Natural killer cell (primary cell): ENCODE results near the gene ST13. TPM values are rescaled to one million over a fixed set of nuclear protein-coding genes. Genes with fewer than 3 reads are reported as not detected.

ENCODE experiments used
- ATAC-seq, 3 donors: fragments of 150-1000 bp in 2 of 3; fragments of 200-7000 bp in 1 of 3; cut with Tn5 transposase; 1 replicate in 1 of 3; 2 replicates in 2 of 3; pipeline ENCODE4 v1.10.0; 2021; ENCODE audit warnings: mild to moderate bottlenecking in 2 of 3, moderate library complexity in 2 of 3
- DNase-seq, 2 donors: peaks; one replicate each; pipeline versions ENCODE4 v3.0.0 to v3.0.0-alpha.2; 2013 to 2021; ENCODE audit warnings: mixed read lengths in 1 of 2
- H3K27ac ChIP-seq: one replicate; pipeline ENCODE4 v1.5.1; 2013; ENCODE audit warnings: mild to moderate bottlenecking, low read length
- H3K27me3 ChIP-seq: one replicate; pipeline ENCODE4 v1.6.1; 2013; ENCODE audit warnings: low read length; ENCODE audit not compliant: control insufficient read depth, insufficient read depth
- H3K36me3 ChIP-seq: one replicate; pipeline ENCODE4 v1.6.1; 2013; ENCODE audit warnings: low read length; ENCODE audit not compliant: control insufficient read depth, insufficient read depth
- H3K4me1 ChIP-seq: one replicate; pipeline ENCODE4 v1.6.1; 2013; ENCODE audit warnings: low read length; ENCODE audit not compliant: control insufficient read depth, insufficient read depth
- H3K4me3 ChIP-seq: one replicate; pipeline ENCODE4 v1.5.1; 2013; ENCODE audit warnings: low read length
- H3K9me3 ChIP-seq: one replicate; pipeline ENCODE4 v1.6.1; 2013; ENCODE audit warnings: low read length; ENCODE audit not compliant: control insufficient read depth, insufficient read depth
- H3K27ac Mint-ChIP-seq, 2 donors: one replicate each; pipeline ENCODE4 v1.8.0; 2022; ENCODE audit warnings: mild to moderate bottlenecking in 2 of 2, mixed read lengths in 2 of 2, moderate library complexity in 1 of 2
- H3K27me3 Mint-ChIP-seq, 2 donors: one replicate each; pipeline ENCODE4 v1.8.0; 2022; ENCODE audit warnings: low read depth in 2 of 2, mixed read lengths in 2 of 2
- H3K36me3 Mint-ChIP-seq: one replicate; pipeline ENCODE4 v1.8.0; 2022; ENCODE audit warnings: mixed read lengths
- H3K4me1 Mint-ChIP-seq, 2 donors: one replicate each; pipeline ENCODE4 v1.8.0; 2022; ENCODE audit warnings: mixed read lengths in 2 of 2
- H3K4me3 Mint-ChIP-seq: one replicate; pipeline ENCODE4 v1.8.0; 2022; ENCODE audit warnings: mild to moderate bottlenecking, moderate library complexity, mixed read lengths
- H3K9me3 Mint-ChIP-seq, 2 donors: one replicate each; pipeline ENCODE4 v1.8.0; 2022; ENCODE audit warnings: mixed read lengths in 2 of 2
- WGBS: methylation state at CpG from one replicate; pipeline ENCODE4 v1.1.7; 2013; ENCODE audit warnings: missing lambda C conversion rate; ENCODE audit not compliant: insufficient coverage; 5-methylcytosine and 5-hydroxymethylcytosine counted together
- intact Hi-C: fragments of 100-400 bp; cut with micrococcal nuclease; formaldehyde crosslinking; loops from one replicate; pipeline ENCODE4 v1.14.2; 2022
- total RNA-seq, 4 donors: library from RNA; stranded (reverse); fragments of 120-200 nt in 1 of 4; gene quantifications; one replicate each; pipeline versions ENCODE4 v1.2.3 to v1.2.4, GENCODE V29; 2013 to 2022
- TF ChIP-seq, protein P1 (sequence below): fragments of 200-600 bp; IDR thresholded peaks from one replicate; pipeline ENCODE4 v1.8.0; 2022; ENCODE audit warnings: antibody characterized with exemption

The ST13 gene
- 10 to 100 TPM; 72.2 to 81.9 (median 77.5) TPM for total RNA-seq
- total RNA-seq (2013): 211 TPM

DNA sequence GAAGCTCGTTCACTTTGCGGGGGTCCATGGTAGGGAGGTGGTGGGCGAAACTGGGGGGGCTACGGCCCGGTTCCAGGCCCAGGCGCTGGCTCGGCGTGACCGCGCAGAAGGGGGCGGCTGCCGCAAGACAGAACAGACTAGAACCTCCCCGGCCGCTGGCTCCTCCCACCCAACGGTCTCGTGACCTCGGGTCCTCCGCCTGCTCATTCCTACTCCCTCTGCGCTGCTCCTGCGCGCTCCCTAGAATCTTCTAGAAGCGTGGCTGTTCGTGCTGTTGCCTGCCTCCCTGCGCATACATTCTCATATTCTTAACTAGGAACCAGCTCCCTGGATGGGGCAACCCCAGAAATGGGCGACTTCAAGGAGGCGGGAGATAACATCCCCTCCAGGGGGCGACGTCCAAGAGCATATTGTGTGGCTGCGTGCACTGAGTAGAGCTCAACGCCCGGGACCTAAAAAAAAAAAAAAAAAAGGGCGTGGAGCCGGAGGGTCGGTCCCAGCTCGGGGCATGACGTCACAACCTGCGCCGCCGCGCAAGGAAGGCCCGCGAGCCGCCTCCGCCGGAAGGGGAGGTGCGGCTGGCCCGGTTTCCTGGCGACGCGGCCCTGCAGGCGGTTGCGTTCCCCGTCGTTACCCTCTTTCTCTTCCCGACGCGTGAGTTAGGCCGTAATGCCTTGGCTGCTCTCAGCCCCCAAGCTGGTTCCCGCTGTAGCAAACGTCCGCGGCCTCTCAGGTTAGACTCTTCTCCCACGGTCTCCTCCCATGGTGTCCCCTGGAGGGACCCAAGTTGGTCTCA is at the start of gene ST13, which contains the start of gene XPNPEP3:
TSS of gene ST13 (minus strand) at position 127 of the 796 bp plus-strand sequence. CDS start at position 28, 99 bp downstream.
TSS of gene XPNPEP3 (plus strand) at position 636 of the 796 bp plus-strand sequence. CDS start at position 670, 34 bp downstream.
- Mint-ChIP-seq H3K4me1 (peaks cover 23 to 31% of the 10 kb centered on the region in 2 donors), H3K27me3 (no peaks in the 10 kb centered on the region), H3K27ac (peak within 1 kb of the TSS; percentile 99 to 100), H3K9me3 (no peaks in the 10 kb centered on the region), H3K36me3 (no peaks in the 10 kb centered on the region), H3K4me3 (peak within 1 kb of the TSS; percentile 98)
- Histone ChIP-seq H3K4me1 (peaks cover 14% of the 10 kb centered on the region), H3K9me3 (no peaks in the 10 kb centered on the region), H3K36me3 (peaks cover 3% of the 10 kb centered on the region), H3K27ac (peak within 1 kb of the TSS; percentile 93), H3K27me3 (no peaks in the 10 kb centered on the region), H3K4me3 (peak within 1 kb of the TSS; percentile 78)
- 0% methylated on average over 63 of the region's 63 CpGs for WGBS
- DNase-seq: peak; percentile 96 to 99
- TF ChIP-seq, protein P1, sequence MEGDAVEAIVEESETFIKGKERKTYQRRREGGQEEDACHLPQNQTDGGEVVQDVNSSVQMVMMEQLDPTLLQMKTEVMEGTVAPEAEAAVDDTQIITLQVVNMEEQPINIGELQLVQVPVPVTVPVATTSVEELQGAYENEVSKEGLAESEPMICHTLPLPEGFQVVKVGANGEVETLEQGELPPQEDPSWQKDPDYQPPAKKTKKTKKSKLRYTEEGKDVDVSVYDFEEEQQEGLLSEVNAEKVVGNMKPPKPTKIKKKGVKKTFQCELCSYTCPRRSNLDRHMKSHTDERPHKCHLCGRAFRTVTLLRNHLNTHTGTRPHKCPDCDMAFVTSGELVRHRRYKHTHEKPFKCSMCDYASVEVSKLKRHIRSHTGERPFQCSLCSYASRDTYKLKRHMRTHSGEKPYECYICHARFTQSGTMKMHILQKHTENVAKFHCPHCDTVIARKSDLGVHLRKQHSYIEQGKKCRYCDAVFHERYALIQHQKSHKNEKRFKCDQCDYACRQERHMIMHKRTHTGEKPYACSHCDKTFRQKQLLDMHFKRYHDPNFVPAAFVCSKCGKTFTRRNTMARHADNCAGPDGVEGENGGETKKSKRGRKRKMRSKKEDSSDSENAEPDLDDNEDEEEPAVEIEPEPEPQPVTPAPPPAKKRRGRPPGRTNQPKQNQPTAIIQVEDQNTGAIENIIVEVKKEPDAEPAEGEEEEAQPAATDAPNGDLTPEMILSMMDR: no peak
- peak; percentile 85 to 95 (median 88) for ATAC-seq
- intact Hi-C loops: loop anchor here (1.0 to 5.0 kb wide), 3 partner anchors 38 to 236 kb away; partner anchors contain the start of genes EP300, RBX1 and SLC25A17

DNA sequence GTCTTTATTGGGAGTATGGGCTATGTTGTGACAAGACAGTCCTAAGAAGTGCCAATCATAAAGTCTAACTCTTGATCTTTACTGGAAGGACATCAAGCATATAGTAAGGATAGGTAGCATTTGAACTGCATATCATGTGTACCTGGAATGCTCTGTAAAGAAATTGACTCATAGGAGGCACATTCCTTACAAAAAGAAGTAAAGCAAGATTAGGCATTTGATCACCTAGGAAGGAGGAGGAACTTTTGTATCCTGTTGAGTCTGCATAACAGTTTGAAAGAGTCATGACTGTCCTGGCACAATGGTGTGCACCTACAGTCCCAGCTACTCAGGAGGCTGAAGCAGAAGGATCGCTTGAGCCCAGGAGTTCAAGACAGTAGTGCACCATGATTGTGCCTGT is 47.7 kb upstream of the ST13 start:
- Histone ChIP-seq H3K27ac (no peak overlapping the region), H3K4me3 (no peak overlapping the region), H3K9me3 (no peaks in the 10 kb centered on the region), H3K27me3 (no peaks in the 10 kb centered on the region), H3K36me3 (peaks cover 15% of the 10 kb centered on the region), H3K4me1 (no peaks in the 10 kb centered on the region)
- no peak overlapping the region for H3K27ac Mint-ChIP-seq
- ATAC-seq: no peak
- intact Hi-C loops: no loop called here
- TF ChIP-seq, protein P1: no peak
- no peaks in the 10 kb centered on the region for H3K9me3 Mint-ChIP-seq
- H3K27me3 Mint-ChIP-seq: no peaks in the 10 kb centered on the region
- H3K4me3 Mint-ChIP-seq: no peak overlapping the region
- peaks cover 2 to 3% of the 10 kb centered on the region in 2 donors for H3K4me1 Mint-ChIP-seq
- 96% methylated on average over 1 of the region's 1 CpG for WGBS
- no peak for DNase-seq
- peaks cover 7% of the 10 kb centered on the region for H3K36me3 Mint-ChIP-seq

DNA sequence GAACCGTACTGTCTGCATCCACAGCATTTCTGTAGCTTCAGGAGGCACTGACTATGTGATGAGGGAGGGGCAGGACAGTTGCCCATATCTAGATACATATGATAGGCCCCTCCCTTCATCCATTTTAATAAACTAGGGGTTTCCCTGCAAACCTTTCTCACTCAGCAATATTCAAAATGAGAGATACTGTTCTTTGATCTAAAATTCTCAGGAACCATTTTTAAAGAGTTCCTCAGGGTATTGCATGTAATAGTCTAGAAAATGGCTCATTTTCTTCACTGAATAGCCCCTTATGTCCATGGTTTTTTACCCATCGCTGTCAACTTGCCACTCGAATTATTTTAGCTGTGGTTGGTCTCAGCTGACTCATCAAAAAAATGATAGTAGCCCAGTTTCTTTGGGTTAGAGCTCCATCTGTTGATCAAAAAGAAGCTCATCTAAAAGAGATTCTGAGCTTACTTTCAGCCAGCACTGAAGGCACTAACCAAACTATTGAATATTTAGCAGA is 42.5 kb upstream of the ST13 start:
- peak in 2 of 3 donors; percentile 54 to 61 for ATAC-seq
- no peaks in the 10 kb centered on the region for H3K36me3 Mint-ChIP-seq
- H3K4me3 ChIP-seq: no peak overlapping the region
- peak in 1 of 2 donors; percentile 69 for DNase-seq
- H3K4me3 Mint-ChIP-seq: no peak overlapping the region
- no peaks in the 10 kb centered on the region for H3K9me3 ChIP-seq
- no peaks in the 10 kb centered on the region for H3K27me3 Mint-ChIP-seq
- H3K27me3 ChIP-seq: no peaks in the 10 kb centered on the region
- WGBS: 3% methylated on average over 2 of the region's 3 CpGs
- no peaks in the 10 kb centered on the region for H3K9me3 Mint-ChIP-seq
- no peak overlapping the region for H3K27ac Mint-ChIP-seq
- intact Hi-C loops: no loop called here
- TF ChIP-seq, protein P1: no peak
- no peaks in the 10 kb centered on the region for H3K4me1 ChIP-seq
- H3K4me1 Mint-ChIP-seq: peaks cover 5 to 7% of the 10 kb centered on the region in 2 donors
- H3K36me3 ChIP-seq: peaks cover 4% of the 10 kb centered on the region
- no peak overlapping the region for H3K27ac ChIP-seq
